GM12878 (cell line): Measurements from ENCODE around the gene SLC6A8. TPM values are rescaled to one million over a fixed set of nuclear protein-coding genes. Genes with fewer than 3 reads are reported as not detected.

Experiments
- ATAC-seq: fragments of 200-7000 bp; cut with Tn5 transposase; 3 replicates; pipeline ENCODE4 v1.9.1; 2020; ENCODE audit warnings: mild to moderate bottlenecking, moderate library complexity
- BruUV-seq: library from RNA; stranded (reverse); fragments of 400-500 nt; replicated peaks from 2 replicates; lab custom pipeline; 2021; lab: Mats Ljungman, UMichigan
- CTCF ChIA-PET: fragments of 300-600 bp; sonication (Branson Sonifier 250); formaldehyde crosslinking; extraction: SDS; loops from one replicate; lab custom pipeline; 2021; ENCODE audit warnings: inconsistent platforms; lab: Yijun Ruan, JAX
- POLR2A ChIA-PET: fragments of 350-600 bp; formaldehyde crosslinking; extraction: SDS; loops from one replicate; lab custom pipeline; 2021; ENCODE audit warnings: inconsistent platforms; lab: Charles Lee
- RAD21 ChIA-PET: fragments of 300-600 bp; sonication (Branson Sonifier 250); formaldehyde crosslinking; loops from one replicate; lab custom pipeline; 2023; ENCODE audit warnings: antibody characterized with exemption; ENCODE audit not compliant: unreplicated experiment; lab: Charles Lee
- SMC1A ChIA-PET: fragments of 300-600 bp; sonication (Branson Sonifier 250); formaldehyde crosslinking; loops from one replicate; lab custom pipeline; 2023; ENCODE audit not compliant: unreplicated experiment, uncharacterized antibody; lab: Charles Lee
- DNase-seq: peaks from one replicate; pipeline ENCODE4 v3.0.0-alpha.2; 2011; ENCODE audit warnings: low read depth, low spot score
- FAIRE-seq: peaks from 3 replicates; lab custom pipeline; 2011; peaks lifted over from hg19 to GRCh38; lab: Jason Lieb, UNC
- H2AFZ ChIP-seq: 2 replicates; pipeline ENCODE4 v1.6.0; 2011; ENCODE audit warnings: low read depth, low read length, control low read depth; ENCODE audit not compliant: control insufficient read depth
- H3K27ac ChIP-seq: 2 replicates; pipeline ENCODE4 v1.5.1; 2011; ENCODE audit warnings: control low read depth; ENCODE audit not compliant: control insufficient read depth, insufficient read depth
- H3K27me3 ChIP-seq, 2 experiments: replicated peaks in 1 of 2; 2 replicates each; pipeline versions ENCODE4 v1.6.0 to v1.6.1; 2011; ENCODE audit warnings: low read length in 1 of 2; ENCODE audit not compliant: control insufficient read depth in 2 of 2, insufficient read depth in 2 of 2
- H3K36me3 ChIP-seq, 2 experiments: 2 replicates each; pipeline ENCODE4 v1.5.1; 2011; ENCODE audit warnings: low read length in 1 of 2; ENCODE audit not compliant: control insufficient read depth in 2 of 2, insufficient read depth in 2 of 2
- H3K4me1 ChIP-seq: 2 replicates; pipeline ENCODE4 v1.6.1; 2011; ENCODE audit warnings: mild to moderate bottlenecking, low read length, moderate library complexity, mixed read lengths; ENCODE audit not compliant: control insufficient read depth, insufficient read depth
- H3K4me2 ChIP-seq: 2 replicates; pipeline ENCODE4 v1.6.0; 2011; ENCODE audit warnings: control low read depth; ENCODE audit not compliant: control insufficient read depth, insufficient read depth
- H3K4me3 ChIP-seq: fragments of 200-600 bp; sonication (generic); 2 replicates; pipeline ENCODE4 v1.5.1; 2016
- H3K79me2 ChIP-seq: 2 replicates; pipeline ENCODE4 v1.6.0; 2011; ENCODE audit warnings: low read length; ENCODE audit not compliant: control insufficient read depth, insufficient read depth
- H3K9ac ChIP-seq: 2 replicates; pipeline ENCODE4 v1.8.0; 2011; ENCODE audit warnings: low read length, control low read depth, mixed read lengths; ENCODE audit not compliant: control insufficient read depth, insufficient read depth
- H3K9me3 ChIP-seq: replicated peaks from 3 replicates; pipeline ENCODE4 v1.5.1; 2011; ENCODE audit warnings: mild to moderate bottlenecking, low read length; ENCODE audit not compliant: control insufficient read depth, insufficient read depth
- H4K20me1 ChIP-seq: 2 replicates; pipeline ENCODE4 v1.6.0; 2011; ENCODE audit not compliant: control insufficient read depth, insufficient read depth
- CHD4 ChIP-seq: fragments of 200-600 bp; sonication (generic); IDR thresholded peaks from 2 replicates; pipeline ENCODE4 v1.6.1; 2016; ENCODE audit warnings: mild to moderate bottlenecking
- FOS ChIP-seq: IDR thresholded peaks from 3 replicates; pipeline ENCODE4 v1.6.1; 2011; ENCODE audit warnings: borderline replicate concordance; ENCODE audit not compliant: insufficient read length; ENCODE audit errors: extremely low read depth
- NKRF ChIP-seq: fragments of 450-650 bp; conservative IDR thresholded peaks from 2 replicates; pipeline ENCODE4 v1.6.1; 2017; ENCODE audit warnings: mild to moderate bottlenecking, moderate library complexity
- WGBS: methylation state at CpG from one replicate; pipeline ENCODE4 v1.1.6; 2016; ENCODE audit warnings: low lambda C conversion rate; ENCODE audit not compliant: insufficient replicate concordance, insufficient coverage; ENCODE audit errors: missing lambda C conversion rate; 5-methylcytosine and 5-hydroxymethylcytosine counted together
- in situ Hi-C: fragments of 300-500 bp; cut with MboI; formaldehyde crosslinking; loops from 9 replicates; pipeline ENCODE4 v1.14.3; 2018; ENCODE audit warnings: mixed read lengths
- intact Hi-C: fragments of 100-400 bp; cut with micrococcal nuclease; formaldehyde crosslinking; loops from one replicate; pipeline ENCODE4 v1.14.2; 2022; ENCODE audit not compliant: unreplicated experiment
- polyA plus RNA-seq, 11 experiments: library from polyadenylated mRNA; depleted of rRNA in 4 of 11; unstranded in 6 of 11; stranded (reverse) in 5 of 11; fragments of >200 nt; fragmentation: Nextera tagmentation in 4 of 11; fragmentation: Illumina TruSeq in 1 of 11; extraction: Ambion mirVana in 4 of 11; extraction: Trizol in 1 of 11; gene quantifications; 1 replicate in 1 of 11; 2 replicates in 10 of 11; pipeline versions ENCODE4 v1.2.1 to v1.2.3, GENCODE V29; 2011 to 2016; ENCODE audit warnings: inconsistent platforms in 2 of 11, missing spikeins in 2 of 11, low read depth in 1 of 11
- total RNA-seq, 4 experiments: library from RNA; depleted of rRNA in 3 of 4; stranded (reverse); fragments of >200 nt in 3 of 4; fragmentation: Illumina TruSeq in 1 of 4; extraction: Trizol in 1 of 4; gene quantifications; 2 replicates each; pipeline versions ENCODE4 v1.2.1 to v1.2.3, GENCODE V29; 2013 to 2021

Gene SLC6A8
- total and polyA plus RNA-seq, 10 of the 15 experiments (the other 5 are each of a cell fraction or from before 2014, with no cell fraction given): 0.01 to 0.72 (median 0.17) TPM; not detected in 6

GRCh38 chrX:153673428-153674218 is 14.1 kb upstream of the SLC6A8 start, which contains the start of gene PNCK:
PNCK (minus strand) TSS chrX:153673813; CDS start chrX:153673076, 737 bp downstream.
- ChIA-PET RAD21 (no interaction called here), SMC1A (no interaction called here), CTCF (no interaction called here), POLR2A (no interaction called here)
- no peak within 1 kb of the TSS for H3K4me3 ChIP-seq
- in situ Hi-C loops: loop anchor here (5.0 to 10.0 kb wide), 2 partner anchors 61 to 726 kb away; no protein-coding TSS in a partner anchor
- TF ChIP-seq CHD4 (no peak), NKRF (no peak), FOS (no peak)
- H3K4me2 ChIP-seq: no peak within 1 kb of the TSS
- BruUV-seq: no TSS peak
- no peaks in the 10 kb centered on the region for H3K27me3 ChIP-seq
- FAIRE-seq (no peak), ATAC-seq (no peak), DNase-seq (no peak)
- no peaks in the 10 kb centered on the region for H3K36me3 ChIP-seq
- no peak within 1 kb of the TSS for H3K27ac ChIP-seq
- H3K79me2 ChIP-seq: no peaks in the 10 kb centered on the region
- H3K9me3 ChIP-seq: no peaks in the 10 kb centered on the region; the same call in 2 of the 3 replicates
- H4K20me1 ChIP-seq: no peaks in the 10 kb centered on the region
- intact Hi-C loops: no loop called here
- H2AFZ ChIP-seq: no peak within 1 kb of the TSS
- no peak within 1 kb of the TSS for H3K9ac ChIP-seq
- H3K4me1 ChIP-seq: no peaks in the 10 kb centered on the region
- WGBS: 39% methylated on average over 35 of the region's 98 CpGs
